Testis (tissue), 2 donors: ENCODE data around the gene SYT12.

Source experiments
- POLR2A ChIP-seq: fragments of 450-650 bp; IDR thresholded peaks from one replicate; pipeline ENCODE4 v1.6.1; 2017; ENCODE audit warnings: antibody characterized with exemption, mild to moderate bottlenecking, moderate library complexity
- TF ChIP-seq, protein P1 (sequence below), 3 experiments: fragments of 450-650 bp in 2 of 3; fragments of 200-600 bp in 1 of 3; sonication (generic) in 1 of 3; IDR thresholded peaks; one replicate each; pipeline ENCODE4 v1.5.1; 2016 to 2019; ENCODE audit warnings: antibody characterized with exemption in 3 of 3, mild to moderate bottlenecking in 2 of 3, moderate library complexity in 1 of 3

DNA sequence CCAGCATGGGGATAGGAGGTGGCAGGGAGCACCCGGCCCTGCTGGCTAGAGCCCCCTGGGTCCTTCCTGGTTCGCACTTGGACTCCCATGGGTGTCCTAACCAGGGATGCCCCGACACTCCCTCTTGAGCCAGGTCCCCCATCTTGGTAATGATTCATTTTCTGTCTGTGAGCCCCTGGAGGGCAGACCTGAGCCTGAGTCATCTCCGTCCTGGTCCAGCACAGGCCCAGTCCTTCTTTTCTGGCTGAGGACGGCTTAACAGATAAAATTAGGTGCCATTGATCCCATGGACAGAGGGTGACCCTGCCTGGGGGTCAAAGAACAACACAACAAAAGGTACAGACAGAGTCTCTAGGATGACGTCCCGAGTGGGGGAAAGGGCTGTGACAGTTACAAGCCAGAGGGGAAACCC lies 37.2 kb downstream of the SYT12 start:
- TF ChIP-seq, protein P1, sequence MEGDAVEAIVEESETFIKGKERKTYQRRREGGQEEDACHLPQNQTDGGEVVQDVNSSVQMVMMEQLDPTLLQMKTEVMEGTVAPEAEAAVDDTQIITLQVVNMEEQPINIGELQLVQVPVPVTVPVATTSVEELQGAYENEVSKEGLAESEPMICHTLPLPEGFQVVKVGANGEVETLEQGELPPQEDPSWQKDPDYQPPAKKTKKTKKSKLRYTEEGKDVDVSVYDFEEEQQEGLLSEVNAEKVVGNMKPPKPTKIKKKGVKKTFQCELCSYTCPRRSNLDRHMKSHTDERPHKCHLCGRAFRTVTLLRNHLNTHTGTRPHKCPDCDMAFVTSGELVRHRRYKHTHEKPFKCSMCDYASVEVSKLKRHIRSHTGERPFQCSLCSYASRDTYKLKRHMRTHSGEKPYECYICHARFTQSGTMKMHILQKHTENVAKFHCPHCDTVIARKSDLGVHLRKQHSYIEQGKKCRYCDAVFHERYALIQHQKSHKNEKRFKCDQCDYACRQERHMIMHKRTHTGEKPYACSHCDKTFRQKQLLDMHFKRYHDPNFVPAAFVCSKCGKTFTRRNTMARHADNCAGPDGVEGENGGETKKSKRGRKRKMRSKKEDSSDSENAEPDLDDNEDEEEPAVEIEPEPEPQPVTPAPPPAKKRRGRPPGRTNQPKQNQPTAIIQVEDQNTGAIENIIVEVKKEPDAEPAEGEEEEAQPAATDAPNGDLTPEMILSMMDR (IDR thresholded peaks at IDR 0.05): no peak
- no peak for TF ChIP-seq POLR2A
